CD14-positive monocyte (primary cell): ENCODE measurements around the gene KPNA5. TPM values are rescaled to one million over a fixed set of nuclear protein-coding genes. Genes with fewer than 3 reads are reported as not detected.

Experiments
- DNase-seq, 3 donors: peaks; one replicate each; pipeline ENCODE4 v3.0.0-alpha.2; 2011 to 2022
- H2AFZ ChIP-seq: 2 replicates; pipeline ENCODE4 v1.6.0; 2012; ENCODE audit warnings: mild to moderate bottlenecking, low read depth, low read length, inconsistent platforms; ENCODE audit not compliant: insufficient read depth, poor library complexity, severe bottlenecking
- H3K27ac ChIP-seq, 2 donors: 1 replicate in 1 of 2; 2 replicates in 1 of 2; pipeline ENCODE4 v1.5.1; 2012 to 2013; ENCODE audit warnings: low read length in 2 of 2, control low read depth in 1 of 2, inconsistent platforms in 1 of 2, low read depth in 1 of 2, mild to moderate bottlenecking in 1 of 2
- H3K27me3 ChIP-seq, 2 donors: one replicate each; pipeline versions ENCODE4 v1.6.0 to v1.6.1; 2011 to 2013; ENCODE audit warnings: low read length in 2 of 2; ENCODE audit not compliant: control insufficient read depth in 2 of 2, insufficient read depth in 2 of 2
- H3K36me3 ChIP-seq, 2 donors: replicated peaks in 1 of 2; 1 replicate in 1 of 2; 2 replicates in 1 of 2; pipeline versions ENCODE4 v1.5.1 to v1.6.1; 2012 to 2013; ENCODE audit warnings: low read length in 2 of 2, control low read depth in 1 of 2, inconsistent platforms in 1 of 2, mild to moderate bottlenecking in 1 of 2; ENCODE audit not compliant: insufficient read depth in 2 of 2, control insufficient read depth in 1 of 2
- H3K4me1 ChIP-seq, 2 donors: 1 replicate in 1 of 2; 2 replicates in 1 of 2; pipeline versions ENCODE4 v1.5.1 to v1.6.1; 2012 to 2013; ENCODE audit warnings: low read length in 2 of 2, control low read depth in 1 of 2, inconsistent platforms in 1 of 2, mild to moderate bottlenecking in 1 of 2, moderate library complexity in 1 of 2; ENCODE audit not compliant: insufficient read depth in 2 of 2, control insufficient read depth in 1 of 2
- H3K4me2 ChIP-seq: replicated peaks from 2 replicates; pipeline ENCODE3; 2012; ENCODE audit warnings: low read length, moderate library complexity, mild to moderate bottlenecking; ENCODE audit not compliant: poor library complexity, severe bottlenecking; ENCODE audit errors: extremely low read depth
- H3K4me3 ChIP-seq, 3 experiments: fragments of 200-600 bp in 1 of 3; sonication (generic) in 1 of 3; replicated peaks in 1 of 3; 1 replicate in 2 of 3; 2 replicates in 1 of 3; pipeline ENCODE4 v1.5.1; 2011 to 2013; ENCODE audit warnings: low read length in 3 of 3, mild to moderate bottlenecking in 3 of 3, control low read depth in 2 of 3, low read depth in 2 of 3, inconsistent platforms in 1 of 3, moderate library complexity in 1 of 3
- H3K79me2 ChIP-seq: 2 replicates; pipeline ENCODE4 v1.6.0; 2012; ENCODE audit warnings: mild to moderate bottlenecking, control low read depth, inconsistent platforms, low read length, moderate library complexity; ENCODE audit not compliant: insufficient read depth
- H3K9ac ChIP-seq: 2 replicates; pipeline ENCODE4 v1.6.0; 2017; ENCODE audit warnings: low read length, mild to moderate bottlenecking; ENCODE audit not compliant: insufficient read depth, poor library complexity, severe bottlenecking
- H3K9me3 ChIP-seq, 2 donors: replicated peaks in 1 of 2; 1 replicate in 1 of 2; 2 replicates in 1 of 2; pipeline versions ENCODE4 v1.5.1 to v1.6.1; 2012 to 2013; ENCODE audit warnings: low read length in 2 of 2, control low read depth in 1 of 2; ENCODE audit not compliant: control insufficient read depth in 1 of 2, insufficient read depth in 1 of 2
- H4K20me1 ChIP-seq: 2 replicates; pipeline ENCODE4 v1.6.0; 2012; ENCODE audit warnings: mild to moderate bottlenecking, low read length, control low read depth, moderate library complexity; ENCODE audit not compliant: insufficient read depth
- H3K27ac Mint-ChIP-seq, 7 donors: one replicate each; pipeline ENCODE4 v1.8.0; 2020; ENCODE audit warnings: mild to moderate bottlenecking in 7 of 7, mixed read lengths in 7 of 7, moderate library complexity in 6 of 7, inconsistent platforms in 2 of 7
- H3K27me3 Mint-ChIP-seq, 3 donors: one replicate each; pipeline ENCODE4 v1.8.0; 2021 to 2022; ENCODE audit warnings: low read depth in 3 of 3, mild to moderate bottlenecking in 3 of 3, mixed read lengths in 3 of 3, moderate library complexity in 3 of 3, inconsistent platforms in 1 of 3
- H3K36me3 Mint-ChIP-seq, 2 donors: one replicate each; pipeline ENCODE4 v1.8.0; 2020; ENCODE audit warnings: mixed read lengths in 2 of 2, inconsistent platforms in 1 of 2, mild to moderate bottlenecking in 1 of 2
- H3K4me1 Mint-ChIP-seq: one replicate; pipeline ENCODE4 v1.8.0; 2020; ENCODE audit warnings: mild to moderate bottlenecking, mixed read lengths
- H3K4me3 Mint-ChIP-seq, 2 donors: one replicate each; pipeline ENCODE4 v1.8.0; 2020; ENCODE audit warnings: mild to moderate bottlenecking in 2 of 2, mixed read lengths in 2 of 2, moderate library complexity in 1 of 2
- H3K9me3 Mint-ChIP-seq, 7 donors: one replicate each; pipeline ENCODE4 v1.8.0; 2020 to 2022; ENCODE audit warnings: mixed read lengths in 7 of 7, mild to moderate bottlenecking in 6 of 7, moderate library complexity in 6 of 7, inconsistent platforms in 2 of 7
- CTCF ChIP-seq: fragments of 200-600 bp; IDR thresholded peaks from one replicate; pipeline ENCODE4 v1.8.0; 2022; ENCODE audit warnings: antibody characterized with exemption, mild to moderate bottlenecking
- WGBS: methylation state at CpG from one replicate; pipeline ENCODE4 v1.1.5; 2013; ENCODE audit warnings: missing lambda C conversion rate; ENCODE audit not compliant: insufficient coverage; 5-methylcytosine and 5-hydroxymethylcytosine counted together
- intact Hi-C, 2 donors: fragments of 100-400 bp; cut with micrococcal nuclease; formaldehyde crosslinking; loops; one replicate each; pipeline versions ENCODE4 v1.15.0 to v1.15.1; 2023
- polyA plus RNA-seq, 3 donors: library from polyadenylated mRNA; depleted of rRNA in 1 of 3; unstranded in 2 of 3; stranded (reverse) in 1 of 3; fragments of 300-500 nt in 2 of 3; fragments of >200 nt in 1 of 3; fragmentation: Illumina TruSeq in 2 of 3; gene quantifications; 1 replicate in 2 of 3; 2 replicates in 1 of 3; pipeline ENCODE4 v1.2.3, GENCODE V29; 2012 to 2021

The KPNA5 gene
- polyA plus RNA-seq, 3 donors, result 1.7 to 2.9 (median 2.3) TPM

GRCh38 chr6:116633685-116634084 is 47.3 kb upstream of the KPNA5 start:
- Histone ChIP-seq H3K27ac (no peak overlapping the region), H3K4me1 (peaks cover 11 to 15% of the 10 kb centered on the region in 2 donors), H3K4me3 (no peak overlapping the region), H3K79me2 (no peaks in the 10 kb centered on the region), H3K27me3 (no peaks in the 10 kb centered on the region), H3K9me3 (no peaks in the 10 kb centered on the region), H3K9ac (no peak overlapping the region), H2AFZ (no peak overlapping the region), H3K36me3 (peaks cover 0 to 58% of the 10 kb centered on the region in 2 donors), H4K20me1 (no peaks in the 10 kb centered on the region), H3K4me2 (no peak overlapping the region)
- H3K4me1 Mint-ChIP-seq, result peaks cover 12% of the 10 kb centered on the region
- H3K4me3 Mint-ChIP-seq, result no peak overlapping the region
- peaks cover 46 to 49% of the 10 kb centered on the region in 2 donors for H3K36me3 Mint-ChIP-seq
- WGBS, result 69% methylated on average over 2 of the region's 2 CpGs
- peaks cover 0 to 1% (median 0%) of the 10 kb centered on the region in 3 donors for H3K27me3 Mint-ChIP-seq
- H3K9me3 Mint-ChIP-seq, result no peaks in the 10 kb centered on the region
- TF ChIP-seq CTCF, result no peak
- H3K27ac Mint-ChIP-seq, result peak overlapping the region in 1 of 7 donors; percentile 27
- DNase-seq, result no peak
- intact Hi-C loops, result no loop called here

GRCh38 chr6:116648156-116648555 is 32.9 kb upstream of the KPNA5 start:
- no peaks in the 10 kb centered on the region for H4K20me1 ChIP-seq
- H3K4me3 ChIP-seq, result no peak overlapping the region
- WGBS, result no CpG with 5 or more reads among the region's 5 CpGs
- no peak overlapping the region for H3K9ac ChIP-seq
- TF ChIP-seq CTCF, result no peak
- intact Hi-C loops, result no loop called here
- H3K27ac Mint-ChIP-seq, result no peak overlapping the region
- no peak overlapping the region for H3K4me2 ChIP-seq
- no peak overlapping the region for H2AFZ ChIP-seq
- no peak overlapping the region for H3K27ac ChIP-seq
- H3K9me3 ChIP-seq, result no peaks in the 10 kb centered on the region
- H3K27me3 ChIP-seq, result no peaks in the 10 kb centered on the region
- H3K36me3 Mint-ChIP-seq, result peaks cover 54 to 58% of the 10 kb centered on the region in 2 donors
- no peaks in the 10 kb centered on the region for H3K4me1 ChIP-seq
- no peaks in the 10 kb centered on the region for H3K27me3 Mint-ChIP-seq
- peaks cover under 1% of the 10 kb centered on the region for H3K79me2 ChIP-seq
- DNase-seq, result no peak
- H3K4me1 Mint-ChIP-seq, result peaks cover 5% of the 10 kb centered on the region
- peaks cover 36 to 76% of the 10 kb centered on the region in 2 donors for H3K36me3 ChIP-seq
- H3K4me3 Mint-ChIP-seq, result no peak overlapping the region
- peaks cover 0 to 2% (median 0%) of the 10 kb centered on the region in 7 donors for H3K9me3 Mint-ChIP-seq
